UCSD-AML1 (cell line): ENCODE data around the gene SLC30A10.
"Not testable (repeated sequence)": the region's sequence is repeated elsewhere in the genome, so short reads cannot be mapped to it uniquely, and the experiment has no call there.

ENCODE experiments used
- DNase-seq: peaks from one replicate; lab custom pipeline; 2025; ENCODE audit not compliant: unreplicated experiment; lab: John Stamatoyannopoulos, UW

The SLC30A10 gene

GRCh38 chr1:219927956-219928790 is at the start of gene SLC30A10:
Gene SLC30A10, minus strand, starts transcription at chr1:219928557. Its CDS starts 117 bp downstream, at chr1:219928440.
- no peak for DNase-seq

- DNase-seq: no peak
Measured at GRCh38 chr1:219973213-219973612, 44.9 kb upstream of the SLC30A10 start.

GRCh38 chr1:219967361-219967760 is 39.0 kb upstream of the SLC30A10 start:
- DNase-seq: no peak

- no peak for DNase-seq
Measured at GRCh38 chr1:219966071-219966349, 37.7 kb upstream of the SLC30A10 start.

GRCh38 chr1:219965285-219966070 is 37.1 kb upstream of the SLC30A10 start:
- no peak for DNase-seq

GRCh38 chr1:219963432-219963831 is 35.1 kb upstream of the SLC30A10 start:
- no peak for DNase-seq

GRCh38 chr1:219961684-219962083 is 33.3 kb upstream of the SLC30A10 start:
- no peak for DNase-seq

GRCh38 chr1:219959540-219960203 is 31.3 kb upstream of the SLC30A10 start:
- DNase-seq: no peak

- no peak for DNase-seq
Measured at GRCh38 chr1:219958875-219959417, 30.6 kb upstream of the SLC30A10 start.

- DNase-seq: no peak
Measured at GRCh38 chr1:219954736-219955421, 26.5 kb upstream of the SLC30A10 start.

GRCh38 chr1:219954052-219954451 is 25.7 kb upstream of the SLC30A10 start:
- DNase-seq: no peak

GRCh38 chr1:219952361-219952760 is 24.0 kb upstream of the SLC30A10 start:
- DNase-seq: no peak

GRCh38 chr1:219949227-219949626 is 20.9 kb upstream of the SLC30A10 start:
- not testable (repeated sequence) for DNase-seq

- DNase-seq: not testable (repeated sequence)
Measured at GRCh38 chr1:219948766-219949165, 20.4 kb upstream of the SLC30A10 start.

GRCh38 chr1:219945795-219946194 is 17.4 kb upstream of the SLC30A10 start:
- no peak for DNase-seq

- no peak for DNase-seq
Measured at GRCh38 chr1:219941179-219942118, 13.1 kb upstream of the SLC30A10 start.

GRCh38 chr1:219940707-219941106 is 12.3 kb upstream of the SLC30A10 start:
- DNase-seq: no peak

- DNase-seq: no peak
Measured at GRCh38 chr1:219938706-219939105, 10.3 kb upstream of the SLC30A10 start.

- DNase-seq: not testable (repeated sequence)
Measured at GRCh38 chr1:219933763-219934162, 5.4 kb upstream of the SLC30A10 start.

- DNase-seq: no peak
Measured at GRCh38 chr1:219931033-219931432, 2.7 kb upstream of the SLC30A10 start.
